Endothelial cell of umbilical vein (primary cell): ENCODE data around the gene SOCS7. TPM values are rescaled to one million over a fixed set of nuclear protein-coding genes. Genes with fewer than 3 reads are reported as not detected.

Source experiments
- BruUV-seq: library from RNA; stranded (reverse); fragments of 400-500 nt; replicated peaks from 2 replicates; lab custom pipeline; 2021; lab: Mats Ljungman, UMichigan
- CTCF ChIA-PET: fragments of 300-600, 350-600 bp; sonication (Branson Sonifier 250); formaldehyde crosslinking; loops from one replicate; lab custom pipeline; 2021; ENCODE audit warnings: antibody characterized with exemption, inconsistent platforms; lab: Charles Lee
- POLR2A ChIA-PET: fragments of 300-600, 350-600 bp; sonication (Branson Sonifier 250); formaldehyde crosslinking; loops from one replicate; lab custom pipeline; 2021; ENCODE audit warnings: antibody characterized with exemption, inconsistent platforms; lab: Charles Lee
- DNase-seq: peaks from one replicate; pipeline ENCODE4 v3.0.0-alpha.2; 2011; ENCODE audit warnings: low read depth, low spot score
- FAIRE-seq: peaks from 2 replicates; lab custom pipeline; 2011; peaks lifted over from hg19 to GRCh38; lab: Jason Lieb, UNC
- H2AFZ ChIP-seq: 2 replicates; pipeline ENCODE4 v1.6.0; 2012; ENCODE audit warnings: low read depth, low read length, control low read depth, inconsistent platforms
- H3K27ac ChIP-seq: 2 replicates; pipeline ENCODE4 v1.5.1; 2011; ENCODE audit warnings: low read depth, mild to moderate bottlenecking, control low read depth, low read length, moderate library complexity; ENCODE audit not compliant: insufficient read depth
- H3K27me3 ChIP-seq, 2 experiments: 2 replicates each; pipeline versions ENCODE4 v1.6.0 to v1.6.1; 2011; ENCODE audit warnings: low read length in 2 of 2, mixed read lengths in 1 of 2; ENCODE audit not compliant: control insufficient read depth in 2 of 2, insufficient read depth in 2 of 2
- H3K36me3 ChIP-seq, 2 experiments: 2 replicates in 1 of 2; 3 replicates in 1 of 2; pipeline ENCODE4 v1.5.1; 2011; ENCODE audit warnings: low read length in 2 of 2, mild to moderate bottlenecking in 1 of 2, moderate library complexity in 1 of 2; ENCODE audit not compliant: control insufficient read depth in 2 of 2, insufficient read depth in 2 of 2; ENCODE audit errors: extremely low read depth in 1 of 2
- H3K4me1 ChIP-seq: 3 replicates; pipeline ENCODE4 v1.5.1; 2011; ENCODE audit warnings: mild to moderate bottlenecking, low read length; ENCODE audit not compliant: control insufficient read depth, insufficient read depth; ENCODE audit errors: extremely low read depth
- H3K4me2 ChIP-seq: 2 replicates; pipeline ENCODE4 v1.6.1; 2011; ENCODE audit warnings: low read length, control low read depth, mixed read lengths; ENCODE audit not compliant: insufficient read depth
- H3K4me3 ChIP-seq, 3 experiments: fragments of 200-600 bp in 1 of 3; sonication (generic), shearing (Covaris generic) in 1 of 3; replicated peaks in 1 of 3; 2 replicates each; pipeline ENCODE4 v1.5.1; 2011 to 2016; ENCODE audit warnings: control low read depth in 3 of 3, low read length in 3 of 3, mild to moderate bottlenecking in 2 of 3, inconsistent platforms in 1 of 3, low read depth in 1 of 3, moderate library complexity in 1 of 3; ENCODE audit not compliant: insufficient read depth in 1 of 3
- H3K79me2 ChIP-seq: 2 replicates; pipeline ENCODE4 v1.6.0; 2012; ENCODE audit warnings: low read length, inconsistent platforms; ENCODE audit not compliant: control insufficient read depth, insufficient read depth
- H3K9ac ChIP-seq: replicated peaks from 2 replicates; pipeline ENCODE3; 2011; ENCODE audit warnings: low read length, control low read depth; ENCODE audit not compliant: insufficient read depth; ENCODE audit errors: extremely low read depth
- H3K9me1 ChIP-seq: replicated peaks from 3 replicates; pipeline ENCODE4 v1.6.0; 2011; ENCODE audit warnings: mild to moderate bottlenecking, low read length; ENCODE audit not compliant: control insufficient read depth, insufficient read depth; ENCODE audit errors: extremely low read depth
- H3K9me3 ChIP-seq: replicated peaks from 2 replicates; pipeline ENCODE4 v1.5.1; 2012; ENCODE audit warnings: low read length, inconsistent platforms; ENCODE audit not compliant: control insufficient read depth, insufficient read depth
- H4K20me1 ChIP-seq: replicated peaks from 2 replicates; pipeline ENCODE3; 2011; ENCODE audit warnings: mild to moderate bottlenecking, low read length; ENCODE audit not compliant: control insufficient read depth, insufficient read depth; ENCODE audit errors: extremely low read depth
- CTCF ChIP-seq, 2 donors: IDR thresholded peaks; 1 replicate in 1 of 2; 2 replicates in 1 of 2; pipeline ENCODE4 v1.5.1; 2011; ENCODE audit warnings: low read length in 2 of 2, mild to moderate bottlenecking in 2 of 2, moderate library complexity in 2 of 2, control low read depth in 1 of 2, inconsistent platforms in 1 of 2, low read depth in 1 of 2; ENCODE audit not compliant: insufficient read depth in 1 of 2; ENCODE audit errors: extremely low read depth in 1 of 2
- EZH2 ChIP-seq: IDR thresholded peaks from 2 replicates; pipeline ENCODE4 v1.6.1; 2012; ENCODE audit warnings: borderline replicate concordance, low read depth, mild to moderate bottlenecking, moderate library complexity, low read length, inconsistent platforms; ENCODE audit not compliant: severe bottlenecking
- FOS ChIP-seq: IDR thresholded peaks from 2 replicates; pipeline ENCODE4 v1.6.1; 2011; ENCODE audit warnings: mild to moderate bottlenecking, low read length, moderate library complexity, borderline replicate concordance; ENCODE audit not compliant: insufficient read depth
- GATA2 ChIP-seq: IDR thresholded peaks from 2 replicates; pipeline ENCODE4 v1.7.0; 2011; ENCODE audit warnings: low read depth, mild to moderate bottlenecking, moderate library complexity, mixed read lengths, low read length; ENCODE audit not compliant: insufficient read length, insufficient read depth
- JUN ChIP-seq: IDR thresholded peaks from 2 replicates; pipeline ENCODE4 v1.6.1; 2011; ENCODE audit warnings: borderline replicate concordance, low read depth; ENCODE audit not compliant: insufficient read length, insufficient read depth
- MAX ChIP-seq: IDR thresholded peaks from 2 replicates; pipeline ENCODE4 v1.6.1; 2011; ENCODE audit not compliant: insufficient read depth, insufficient read length
- MYC ChIP-seq: IDR thresholded peaks from one replicate; pipeline ENCODE4 v1.6.1; 2011; ENCODE audit warnings: mild to moderate bottlenecking, low read depth, low read length
- POLR2A ChIP-seq: IDR thresholded peaks from 2 replicates; pipeline ENCODE4 v1.6.1; 2012; ENCODE audit warnings: low read depth, mild to moderate bottlenecking, control low read depth, low read length
- POLR2AphosphoS5 ChIP-seq: IDR thresholded peaks from 2 replicates; pipeline ENCODE4 v1.6.1; 2012; ENCODE audit warnings: low read depth, mild to moderate bottlenecking, control low read depth, low read length, moderate library complexity; ENCODE audit not compliant: insufficient read depth
- dilution Hi-C: fragments of 300-500 bp; cut with MboI; formaldehyde crosslinking; loops from one replicate; pipeline ENCODE4 v1.15.0; 2019; ENCODE audit warnings: low sequenced_read_pairs; ENCODE audit not compliant: extremely low pct_ligation_motif_present
- intact Hi-C: fragments of 100-400 bp; cut with micrococcal nuclease; formaldehyde crosslinking; loops from one replicate; pipeline ENCODE4 v1.10.0; 2022
- polyA plus RNA-seq, 4 experiments: library from polyadenylated mRNA; depleted of rRNA in 3 of 4; stranded (reverse) in 3 of 4; unstranded in 1 of 4; fragments of >200 nt; gene quantifications; 2 replicates each; pipeline versions ENCODE4 v1.2.1 to v1.2.3, GENCODE V29; 2011 to 2012; ENCODE audit warnings: missing spikeins in 1 of 4
- total RNA-seq: library from RNA; stranded (reverse); gene quantifications from 2 replicates; pipeline ENCODE4 v1.2.3, GENCODE V29; 2021

Gene SOCS7
- total and polyA plus RNA-seq, 2 donors (not counting 3 experiments of a cell fraction or from before 2014, with no cell fraction given) = 5.9 to 10.4 TPM

- intact Hi-C loops = no loop called here
- ChIA-PET POLR2A (no interaction called here), CTCF (interaction anchor here (1.6 to 1.8 kb wide), 3 partner anchors 11 to 50 kb away, joined by 5 to 10 read pairs (median 6); no protein-coding TSS in a partner anchor)
- DNase-seq = no peak
- TF ChIP-seq CTCF (IDR thresholded peaks at IDR 0.05; ENCODE audit: extremely low read depth in 1 of 2, insufficient read depth in 1 of 2, low read depth in 1 of 2, low read length in 2 of 2) (no peak), MAX (no peak), MYC (no peak), POLR2A (no peak), JUN (no peak), GATA2 (no peak), POLR2AphosphoS5 (no peak), EZH2 (no peak), FOS (no peak)
- Histone ChIP-seq H3K4me3 (no peak overlapping the region), H3K9ac (no peak overlapping the region), H2AFZ (no peak overlapping the region), H4K20me1 (no peaks in the 10 kb centered on the region), H3K36me3 (peaks cover 0 to 10% of the 10 kb centered on the region in 2 experiments), H3K27me3 (no peaks in the 10 kb centered on the region), H3K4me2 (no peak overlapping the region), H3K4me1 (no peaks in the 10 kb centered on the region), H3K9me1 (no peaks in the 10 kb centered on the region), H3K79me2 (no peaks in the 10 kb centered on the region), H3K27ac (no peak overlapping the region), H3K9me3 (no peaks in the 10 kb centered on the region)
- no peak for FAIRE-seq
- dilution Hi-C loops = no loop called here
- BruUV-seq = no TSS peak
Observed at GRCh38 chr17:38364741-38365140, 13.1 kb downstream of the SOCS7 start.
